ENCODE measurements around the gene CCDC87.
A peak's percentile ranks its signal among the peaks of the same experiment; 100 is the strongest.
"Not testable (repeated sequence)": the region's sequence is repeated elsewhere in the genome, so short reads cannot be mapped to it uniquely, and the experiment has no call there.

CCDC87 gene
- 0.28 to 1.4 reads per million in 2 donors for total RNA-seq

- DNase-seq = peak; percentile 99
These were observed at the start of gene CCDC87, which contains the start of gene CCS for GRCh38 chr11:66592457-66593302. Gene CCDC87 (minus strand): TSS chr11:66593063. CDS start chr11:66593015, 48 bp downstream. Gene CCS (plus strand): TSS chr11:66593185. CDS start chr11:66593262, 77 bp downstream.

GRCh38 chr11:66641834-66642233 lies 49.0 kb upstream of the CCDC87 start:
- DNase-seq = no peak

DNA sequence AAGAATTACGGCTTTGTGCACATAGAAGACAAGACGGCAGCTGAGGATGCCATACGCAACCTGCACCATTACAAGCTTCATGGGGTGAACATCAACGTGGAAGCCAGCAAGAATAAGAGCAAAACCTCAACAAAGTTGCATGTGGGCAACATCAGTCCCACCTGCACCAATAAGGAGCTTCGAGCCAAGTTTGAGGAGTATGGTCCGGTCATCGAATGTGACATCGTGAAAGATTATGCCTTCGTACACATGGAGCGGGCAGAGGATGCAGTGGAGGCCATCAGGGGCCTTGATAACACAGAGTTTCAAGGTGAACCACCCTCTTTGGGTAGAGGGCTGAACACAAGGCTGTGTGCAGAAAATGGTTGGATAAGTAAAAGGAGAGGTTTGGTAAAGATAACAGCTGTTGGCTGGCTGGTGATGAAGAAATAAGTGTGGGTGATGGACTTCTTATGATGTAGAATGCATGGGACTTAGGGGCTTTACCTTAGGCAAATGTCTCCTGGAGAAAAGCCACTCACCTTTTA lies 47.0 kb upstream of the CCDC87 start:
- DNase-seq = not testable (repeated sequence)

- DNase-seq = no peak
These were observed 46.4 kb upstream of the CCDC87 start for GRCh38 chr11:66639066-66639813.

GRCh38 chr11:66638177-66639065 lies 45.6 kb upstream of the CCDC87 start, which contains the start of gene RBM4:
Gene RBM4 (plus strand): TSS chr11:66638703. CDS start chr11:66639712, 1,009 bp downstream.
- DNase-seq = peak; percentile 90

- no peak for DNase-seq
These were observed 44.8 kb upstream of the CCDC87 start for GRCh38 chr11:66637557-66638176.

DNA sequence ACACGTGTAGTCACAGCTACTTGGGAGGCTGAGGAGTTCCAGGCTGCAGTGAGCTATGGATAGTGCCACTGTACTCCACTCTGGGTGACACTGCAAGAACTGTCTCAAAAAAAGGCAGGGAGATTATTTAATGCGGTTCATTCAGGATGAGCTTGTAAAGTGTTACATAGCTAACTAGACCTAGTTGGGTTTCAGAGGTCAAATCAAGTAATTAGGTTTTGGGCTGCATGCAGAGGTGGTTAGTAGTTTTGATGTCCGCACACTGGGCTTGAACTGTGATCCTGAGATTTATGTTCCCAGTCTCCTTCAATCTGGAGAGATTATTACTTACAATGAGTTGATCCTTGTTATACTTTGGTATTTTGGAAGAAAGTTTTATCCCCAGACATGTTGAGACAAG lies 43.5 kb upstream of the CCDC87 start:
- DNase-seq = no peak

DNA sequence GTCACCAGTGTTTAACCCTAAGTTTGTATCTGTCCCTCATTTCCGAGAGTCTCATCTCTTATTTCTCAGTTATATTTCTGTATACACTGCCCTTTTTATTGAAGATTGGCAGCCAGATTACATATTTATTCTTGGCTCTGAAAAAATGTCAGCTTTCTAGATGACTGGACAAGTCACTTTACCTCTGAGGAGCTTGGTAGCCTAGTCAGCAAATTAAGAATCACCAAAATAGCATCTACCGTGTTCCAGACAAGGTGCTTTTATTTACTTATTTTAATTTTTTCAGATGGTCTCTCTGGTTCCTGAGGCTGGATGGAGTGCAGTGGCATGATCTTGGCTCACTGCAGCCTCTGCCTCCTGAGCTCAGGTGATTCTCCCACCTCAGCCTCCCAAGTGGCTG lies 40.1 kb upstream of the CCDC87 start:
- DNase-seq = no peak

DNA sequence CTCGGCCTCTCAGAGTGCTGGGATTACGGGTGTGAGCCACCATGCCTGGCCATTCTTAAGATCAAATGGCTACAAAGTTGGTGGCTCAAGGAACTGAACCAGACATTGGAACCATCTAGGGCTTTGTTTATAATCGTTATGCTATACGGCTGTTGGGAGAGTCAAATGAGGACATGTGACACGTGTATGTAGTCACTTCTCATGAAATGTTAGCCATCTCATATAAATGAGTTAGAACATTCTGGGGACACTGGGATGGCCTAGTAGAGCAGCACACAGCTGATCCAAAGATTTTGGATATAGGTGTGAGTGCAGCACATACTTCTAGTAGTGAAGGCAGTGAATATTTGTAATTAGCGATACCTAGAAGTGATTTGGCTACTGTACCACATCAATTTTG lies 39.0 kb upstream of the CCDC87 start:
- no peak for DNase-seq

DNA sequence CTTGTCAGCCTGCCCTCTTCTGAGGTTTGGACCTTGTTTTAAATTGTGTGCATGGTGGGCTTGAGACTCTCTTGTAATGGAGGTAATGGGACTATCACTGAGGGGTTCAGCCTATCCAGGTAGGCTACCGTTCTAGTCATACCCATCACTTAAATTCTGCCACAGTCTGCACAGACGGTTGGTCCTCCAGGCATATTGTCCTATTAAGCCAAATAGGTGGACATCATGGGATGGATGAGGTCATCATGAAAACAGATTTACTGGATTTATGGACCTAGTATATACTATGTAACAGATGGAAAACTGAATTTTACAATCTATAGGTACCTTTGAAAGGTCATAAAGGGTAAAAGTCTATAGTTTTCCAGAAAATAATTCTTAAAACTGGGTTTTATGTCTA lies 36.5 kb upstream of the CCDC87 start:
- no peak for DNase-seq

DNA sequence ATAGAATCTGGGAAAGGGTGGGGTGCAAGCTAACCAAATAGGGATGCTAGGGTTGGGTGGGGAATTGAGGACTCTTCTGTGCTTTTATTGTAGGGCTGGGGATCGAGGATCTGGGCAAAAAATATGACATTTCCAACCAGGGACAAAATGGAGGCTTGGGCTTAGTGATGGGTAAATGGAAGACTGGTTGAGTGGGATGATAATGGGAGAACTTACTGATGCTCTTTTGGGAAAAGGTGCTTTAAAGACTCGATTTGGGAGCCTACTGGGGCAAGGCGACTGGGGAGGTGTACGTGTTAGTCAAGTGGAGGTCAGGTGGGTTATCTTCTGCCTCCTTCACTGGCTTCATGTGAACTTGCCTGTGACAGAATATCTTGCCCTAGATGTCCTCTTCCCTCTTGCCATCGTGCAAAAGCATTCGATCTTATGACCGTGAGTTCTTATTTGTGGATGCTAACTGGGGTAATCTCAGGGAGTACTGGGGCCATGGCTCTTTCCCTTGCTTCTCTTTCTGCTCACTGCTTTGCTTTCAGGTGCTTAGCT lies 35.3 kb upstream of the CCDC87 start:
- no peak for DNase-seq

DNA sequence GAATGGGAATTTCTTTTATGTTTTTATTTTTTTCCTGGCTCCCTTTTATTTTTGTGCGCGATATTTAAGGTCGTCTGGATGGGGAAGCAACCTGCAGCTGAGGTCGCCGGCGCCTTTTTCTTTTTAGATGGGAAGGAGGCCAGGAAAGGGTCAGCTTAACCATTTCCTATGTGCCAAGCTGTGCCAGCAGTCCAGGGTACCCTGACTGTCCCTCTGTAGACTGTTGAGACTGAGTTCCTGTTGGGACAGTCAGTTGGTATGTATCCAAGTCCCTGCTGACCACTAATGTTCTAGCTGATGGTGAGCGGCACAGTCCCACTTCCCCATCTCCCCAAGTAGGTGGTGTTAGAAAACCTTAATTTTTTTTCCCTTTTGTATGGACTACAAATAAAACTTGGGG lies 34.1 kb upstream of the CCDC87 start:
- DNase-seq = no peak

GRCh38 chr11:66626382-66626781 lies 33.5 kb upstream of the CCDC87 start:
- DNase-seq = no peak

- DNase-seq = no peak
These were observed 32.9 kb upstream of the CCDC87 start for GRCh38 chr11:66625752-66626149.

- no peak for DNase-seq
These were observed 32.3 kb upstream of the CCDC87 start for GRCh38 chr11:66625041-66625751.

- no peak for DNase-seq
These were observed 31.6 kb upstream of the CCDC87 start for GRCh38 chr11:66624450-66624849.

DNA sequence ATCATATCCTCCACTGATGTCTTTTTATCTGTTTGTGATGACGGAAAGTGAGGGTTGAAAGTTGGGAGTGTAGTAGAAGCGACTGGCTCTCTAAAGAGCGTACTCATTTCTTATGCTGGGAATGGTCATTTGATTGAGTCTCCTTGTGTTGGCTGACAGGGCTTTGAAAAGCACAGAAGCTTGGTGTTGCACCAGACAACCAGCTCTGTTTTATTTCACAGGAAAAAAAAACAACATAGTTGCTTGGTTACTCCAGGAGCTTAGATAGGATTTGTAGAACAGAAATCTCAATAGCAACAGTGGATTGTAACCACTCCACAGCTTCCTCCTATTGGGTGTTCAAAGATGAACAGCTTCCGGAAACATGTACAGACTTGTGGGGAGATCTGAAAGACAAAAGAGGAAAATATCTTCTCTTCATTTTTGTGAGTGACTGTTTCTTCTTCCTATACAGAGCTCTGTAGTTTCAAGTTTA lies 26.3 kb upstream of the CCDC87 start:
- no peak for DNase-seq

GRCh38 chr11:66617155-66617834 lies 24.4 kb upstream of the CCDC87 start:
- DNase-seq = no peak

- DNase-seq = peak; percentile 98
These were observed 23.7 kb upstream of the CCDC87 start, which contains the start of gene RBM14 for GRCh38 chr11:66616379-66617154. Gene RBM14 (plus strand): TSS chr11:66616630. CDS start chr11:66616721, 91 bp downstream.

Measured in T-helper 9 cell (primary cell).